SJSA1 (cell line): ENCODE results near the gene MRPL22. TPM values are rescaled to one million over a fixed set of nuclear protein-coding genes. Genes with fewer than 3 reads are reported as not detected.
"Not testable (repeated sequence)": the region's sequence is repeated elsewhere in the genome, so short reads cannot be mapped to it uniquely, and the experiment has no call there.

Source experiments
- DNase-seq, 2 experiments: peaks; one replicate each; pipeline ENCODE4 v3.0.0-alpha.2; 2015 to 2020; ENCODE audit warnings: low spot score in 2 of 2, low read depth in 1 of 2
- H3K27ac ChIP-seq: fragments of 250-450 bp; sonication (Bioruptor Pico); 2 replicates; pipeline ENCODE4 v1.5.1; 2020; ENCODE audit warnings: mild to moderate bottlenecking, moderate library complexity
- H3K27me3 ChIP-seq: fragments of 250-450 bp; sonication (Bioruptor Pico); replicated peaks from 2 replicates; pipeline ENCODE4 v1.5.1; 2020; ENCODE audit warnings: mild to moderate bottlenecking, moderate library complexity
- H3K36me3 ChIP-seq: fragments of 250-450 bp; sonication (Bioruptor Pico); 2 replicates; pipeline ENCODE4 v1.5.1; 2020; ENCODE audit warnings: mild to moderate bottlenecking
- H3K4me1 ChIP-seq: fragments of 250-450 bp; sonication (Bioruptor Pico); replicated peaks from 2 replicates; pipeline ENCODE4 v1.6.1; 2021; ENCODE audit warnings: mild to moderate bottlenecking
- H3K4me3 ChIP-seq: fragments of 250-450 bp; sonication (Bioruptor Pico); 2 replicates; pipeline ENCODE4 v1.5.1; 2020; ENCODE audit warnings: mild to moderate bottlenecking
- H3K9me3 ChIP-seq: fragments of 250-450 bp; sonication (Bioruptor Pico); replicated peaks from 2 replicates; pipeline ENCODE4 v1.5.1; 2020; ENCODE audit warnings: mild to moderate bottlenecking
- total RNA-seq: library from RNA; depleted of rRNA; stranded (reverse); fragments of >200 nt; shearing (Covaris generic); gene quantifications from 2 replicates; pipeline ENCODE4 v1.2.3, GENCODE V29; 2014; rRNA removed

Gene MRPL22
- total RNA-seq = 26.9 and 41.5 TPM in 2 replicates

GRCh38 chr5:154940772-154941620, at the start of gene MRPL22:
Gene MRPL22 (plus strand): TSS chr5:154941073. CDS start chr5:154941111, 38 bp downstream.
- Histone ChIP-seq H3K36me3 (peaks cover 27% of the 10 kb centered on the region), H3K27me3 (no peaks in the 10 kb centered on the region), H3K4me1 (peaks cover 25% of the 10 kb centered on the region), H3K9me3 (no peaks in the 10 kb centered on the region), H3K27ac (peak within 1 kb of the TSS; percentile 48), H3K4me3 (peak within 1 kb of the TSS; percentile 59)
- peak; percentile 95 to 97 for DNase-seq

GRCh38 chr5:154892369-154892771, 48.5 kb upstream of the MRPL22 start:
- DNase-seq = no peak
- H3K9me3 ChIP-seq = no peaks in the 10 kb centered on the region
- H3K27me3 ChIP-seq = no peaks in the 10 kb centered on the region
- H3K27ac ChIP-seq = no peak overlapping the region
- H3K4me3 ChIP-seq = no peak overlapping the region
- no peaks in the 10 kb centered on the region for H3K4me1 ChIP-seq
- H3K36me3 ChIP-seq = peaks cover 88% of the 10 kb centered on the region

- H3K27me3 ChIP-seq = no peaks in the 10 kb centered on the region
- peaks cover 88% of the 10 kb centered on the region for H3K36me3 ChIP-seq
- H3K9me3 ChIP-seq = no peaks in the 10 kb centered on the region
- H3K27ac ChIP-seq = no peak overlapping the region
- no peak overlapping the region for H3K4me3 ChIP-seq
- no peak for DNase-seq
- no peaks in the 10 kb centered on the region for H3K4me1 ChIP-seq
Measured at GRCh38 chr5:154893381-154893780, 47.5 kb upstream of the MRPL22 start.

- Histone ChIP-seq H3K9me3 (no peaks in the 10 kb centered on the region), H3K27ac (no peak overlapping the region)
Measured at GRCh38 chr5:154895606-154896561, 45.0 kb upstream of the MRPL22 start.

GRCh38 chr5:154896562-154897165, 44.2 kb upstream of the MRPL22 start:
- Histone ChIP-seq H3K4me1 (no peaks in the 10 kb centered on the region; the same call in 1 of the 2 replicates), H3K36me3 (peaks cover 91% of the 10 kb centered on the region), H3K27me3 (no peaks in the 10 kb centered on the region), H3K4me3 (no peak overlapping the region), H3K9me3 (no peaks in the 10 kb centered on the region), H3K27ac (no peak overlapping the region)
- no peak for DNase-seq

More at GRCh38 chr5:154895606-154896561, 45.0 kb upstream of the MRPL22 start:
- H3K4me3 ChIP-seq = no peak overlapping the region
- H3K27me3 ChIP-seq = no peaks in the 10 kb centered on the region
- H3K4me1 ChIP-seq = no peaks in the 10 kb centered on the region; the same call in 1 of the 2 replicates
- peaks cover 90% of the 10 kb centered on the region for H3K36me3 ChIP-seq
- peak in 1 of 2 experiments; percentile 32 for DNase-seq

GRCh38 chr5:154898210-154898609, 42.7 kb upstream of the MRPL22 start:
- Histone ChIP-seq H3K9me3 (no peaks in the 10 kb centered on the region), H3K27ac (no peak overlapping the region), H3K4me3 (no peak overlapping the region), H3K27me3 (no peaks in the 10 kb centered on the region), H3K36me3 (peaks cover 94% of the 10 kb centered on the region), H3K4me1 (no peaks in the 10 kb centered on the region; the same call in 1 of the 2 replicates)
- no peak for DNase-seq

- H3K27ac ChIP-seq = no peak overlapping the region
- H3K27me3 ChIP-seq = no peaks in the 10 kb centered on the region
- peaks cover 93% of the 10 kb centered on the region for H3K36me3 ChIP-seq
- no peaks in the 10 kb centered on the region for H3K9me3 ChIP-seq
- H3K4me1 ChIP-seq = no peaks in the 10 kb centered on the region; the same call in 1 of the 2 replicates
- no peak overlapping the region for H3K4me3 ChIP-seq
- no peak for DNase-seq
Measured at GRCh38 chr5:154899151-154899816, 41.6 kb upstream of the MRPL22 start.

- Histone ChIP-seq H3K27ac (no peak overlapping the region), H3K36me3 (peaks cover 98% of the 10 kb centered on the region)
- no peak for DNase-seq
Measured at GRCh38 chr5:154900066-154900465, 40.8 kb upstream of the MRPL22 start.

GRCh38 chr5:154901276-154901675, 39.6 kb upstream of the MRPL22 start:
- Histone ChIP-seq H3K36me3 (peaks cover 95% of the 10 kb centered on the region), H3K4me1 (no peaks in the 10 kb centered on the region; the same call in 1 of the 2 replicates), H3K4me3 (no peak overlapping the region), H3K27me3 (no peaks in the 10 kb centered on the region), H3K9me3 (no peaks in the 10 kb centered on the region), H3K27ac (no peak overlapping the region)
- DNase-seq = no peak

More at GRCh38 chr5:154900066-154900465, 40.8 kb upstream of the MRPL22 start:
- no peak overlapping the region for H3K4me3 ChIP-seq
- no peaks in the 10 kb centered on the region for H3K27me3 ChIP-seq
- H3K9me3 ChIP-seq = no peaks in the 10 kb centered on the region
- no peaks in the 10 kb centered on the region; the same call in 1 of the 2 replicates for H3K4me1 ChIP-seq

GRCh38 chr5:154901913-154902312, 39.0 kb upstream of the MRPL22 start:
- H3K9me3 ChIP-seq = no peaks in the 10 kb centered on the region
- H3K4me3 ChIP-seq = no peak overlapping the region
- H3K4me1 ChIP-seq = no peaks in the 10 kb centered on the region; the same call in 1 of the 2 replicates
- no peak for DNase-seq
- no peaks in the 10 kb centered on the region for H3K27me3 ChIP-seq
- no peak overlapping the region for H3K27ac ChIP-seq
- H3K36me3 ChIP-seq = peaks cover 93% of the 10 kb centered on the region

- H3K9me3 ChIP-seq, H3K27ac ChIP-seq, H3K27me3 ChIP-seq, H3K4me1 ChIP-seq, H3K4me3 ChIP-seq, DNase-seq: not testable (repeated sequence)
- H3K36me3 ChIP-seq = peaks cover 93% of the 10 kb centered on the region
Measured at GRCh38 chr5:154905601-154906000, 35.3 kb upstream of the MRPL22 start.

GRCh38 chr5:154916874-154917273, 24.0 kb upstream of the MRPL22 start:
- H3K27me3 ChIP-seq = no peaks in the 10 kb centered on the region
- no peak for DNase-seq
- H3K36me3 ChIP-seq = peaks cover 82% of the 10 kb centered on the region
- H3K4me1 ChIP-seq = no peaks in the 10 kb centered on the region
- no peak overlapping the region for H3K4me3 ChIP-seq
- no peak overlapping the region for H3K27ac ChIP-seq
- no peaks in the 10 kb centered on the region for H3K9me3 ChIP-seq

GRCh38 chr5:154917757-154918156, 23.1 kb upstream of the MRPL22 start:
- Histone ChIP-seq H3K27me3 (no peaks in the 10 kb centered on the region), H3K4me1 (no peaks in the 10 kb centered on the region), H3K4me3 (no peak overlapping the region), H3K27ac (no peak overlapping the region), H3K9me3 (no peaks in the 10 kb centered on the region), H3K36me3 (peaks cover 77% of the 10 kb centered on the region)
- no peak for DNase-seq
